GM11168 (cell line): Measurements from ENCODE around the gene PCBP3.

Experiments used
- in situ Hi-C: fragments of 300-500 bp; cut with MboI; formaldehyde crosslinking; loops from one replicate; pipeline ENCODE4 v1.12.0; 2022; ENCODE audit warnings: low sequenced_read_pairs; ENCODE audit not compliant: unreplicated experiment

Gene PCBP3

GRCh38 chr21:45910548-45911221, 267.2 kb downstream of the PCBP3 start:
- in situ Hi-C loops = no loop called here

DNA sequence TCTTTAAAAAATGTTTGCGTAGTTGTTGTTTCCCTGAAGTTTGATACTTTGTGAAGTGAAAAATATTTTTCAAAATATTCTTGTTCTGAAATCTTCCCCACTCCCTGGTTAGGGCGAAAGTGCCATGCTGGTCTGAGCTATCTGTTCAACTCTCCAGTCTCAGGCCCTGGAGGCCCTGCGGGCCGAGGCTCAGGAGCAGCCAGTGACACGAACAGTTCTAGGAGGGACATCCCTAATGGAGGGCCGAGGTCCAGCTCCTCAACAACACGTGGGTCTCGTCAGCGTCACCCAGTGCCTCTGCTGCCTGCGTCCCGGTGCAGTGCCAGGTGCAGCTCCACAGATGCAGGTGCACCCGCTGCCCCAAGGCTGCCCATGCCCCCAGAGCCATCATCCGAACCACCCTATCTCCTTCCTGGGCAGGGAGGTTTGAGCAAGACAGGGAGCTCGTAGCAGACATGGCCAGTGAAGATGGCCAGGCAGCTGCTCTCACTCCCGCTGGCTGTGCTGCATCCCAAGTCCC, 268.3 kb downstream of the PCBP3 start:
- in situ Hi-C loops = no loop called here

DNA sequence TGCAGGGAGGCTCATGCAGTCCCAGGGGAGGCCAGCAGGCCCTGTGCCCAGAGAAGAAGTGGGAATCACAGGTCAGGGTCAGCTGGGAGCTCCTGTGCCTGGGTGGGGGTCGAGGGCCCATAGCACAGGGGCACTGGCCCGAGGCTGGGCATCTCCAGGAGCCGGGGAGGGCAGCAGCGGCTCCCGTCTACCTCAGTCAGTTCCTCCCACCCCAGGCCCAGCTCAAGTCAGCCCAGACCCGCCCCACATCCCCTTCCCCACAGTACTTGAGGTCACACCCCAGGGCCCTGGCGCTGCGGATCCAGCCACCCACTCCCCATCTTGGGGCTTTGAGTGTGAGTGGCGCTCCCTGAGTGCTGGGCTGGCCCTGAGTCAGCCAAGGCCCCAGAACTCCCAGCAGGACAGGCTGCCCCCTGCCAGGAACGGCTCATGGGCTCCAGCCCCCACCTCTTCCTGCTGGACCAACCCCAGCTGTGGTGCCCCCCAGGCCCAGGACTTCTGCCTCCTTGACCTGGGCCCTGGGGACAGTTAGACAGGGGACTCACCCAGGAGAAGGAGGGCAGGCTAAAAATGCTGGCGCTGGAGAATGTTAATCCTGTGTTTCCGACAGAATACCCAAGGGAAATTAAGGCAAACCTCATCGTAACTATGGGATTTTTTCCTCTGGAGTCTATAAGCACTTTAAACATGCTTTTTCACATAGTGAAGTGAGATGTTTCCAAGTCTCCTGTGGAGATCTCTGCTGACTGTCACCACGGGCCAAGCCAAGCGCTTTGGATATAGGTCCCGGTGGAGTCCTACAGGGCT, 269.3 kb downstream of the PCBP3 start:
- in situ Hi-C loops = no loop called here

GRCh38 chr21:45913418-45913765, 269.9 kb downstream of the PCBP3 start:
- in situ Hi-C loops = no loop called here

DNA sequence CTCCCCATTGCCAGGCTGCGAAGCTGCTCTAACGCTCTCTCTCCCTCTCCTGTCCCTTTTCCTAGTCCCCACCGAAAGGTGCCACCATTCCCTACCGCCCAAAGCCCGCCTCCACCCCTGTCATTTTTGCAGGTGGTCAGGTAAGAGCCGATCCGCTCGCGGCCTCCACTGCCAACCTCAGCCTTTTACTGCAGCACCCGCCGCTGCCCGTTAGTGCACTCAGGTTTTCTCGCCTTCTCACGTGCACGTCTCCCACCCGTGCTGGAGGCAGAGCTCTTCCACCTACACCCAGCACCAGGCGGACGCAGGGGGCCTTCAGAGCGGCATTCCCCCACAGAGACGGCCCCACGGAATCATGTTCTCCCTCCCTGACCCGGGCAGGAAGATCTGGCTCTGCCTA, 270.4 kb downstream of the PCBP3 start:
- in situ Hi-C loops = no loop called here

DNA sequence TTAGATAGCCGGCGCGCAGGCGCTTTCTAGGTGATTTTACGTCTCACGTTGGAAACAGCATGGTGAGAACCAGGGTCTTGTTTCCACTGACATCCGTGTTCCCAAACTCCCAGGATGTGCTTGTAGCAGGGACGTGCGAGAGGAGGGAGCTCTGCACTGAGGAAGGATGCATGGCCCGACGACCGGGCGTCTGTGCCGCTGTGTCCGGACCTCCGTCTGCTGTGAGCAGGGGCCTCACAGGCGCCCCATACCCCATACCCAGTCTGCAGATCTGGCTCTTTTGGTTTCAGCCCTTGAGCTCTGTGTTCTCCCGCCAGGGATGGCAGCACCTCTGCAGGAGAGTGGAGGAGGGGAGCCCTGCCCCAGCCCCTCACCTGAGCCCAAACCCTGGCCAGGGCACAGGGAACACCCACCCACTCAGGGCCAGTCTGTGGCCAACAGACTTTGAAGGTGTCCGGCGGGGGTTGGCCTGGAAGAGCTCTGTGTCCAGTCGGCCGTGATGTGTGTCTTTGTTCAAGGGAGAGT, 270.9 kb downstream of the PCBP3 start:
- in situ Hi-C loops = no loop called here

DNA sequence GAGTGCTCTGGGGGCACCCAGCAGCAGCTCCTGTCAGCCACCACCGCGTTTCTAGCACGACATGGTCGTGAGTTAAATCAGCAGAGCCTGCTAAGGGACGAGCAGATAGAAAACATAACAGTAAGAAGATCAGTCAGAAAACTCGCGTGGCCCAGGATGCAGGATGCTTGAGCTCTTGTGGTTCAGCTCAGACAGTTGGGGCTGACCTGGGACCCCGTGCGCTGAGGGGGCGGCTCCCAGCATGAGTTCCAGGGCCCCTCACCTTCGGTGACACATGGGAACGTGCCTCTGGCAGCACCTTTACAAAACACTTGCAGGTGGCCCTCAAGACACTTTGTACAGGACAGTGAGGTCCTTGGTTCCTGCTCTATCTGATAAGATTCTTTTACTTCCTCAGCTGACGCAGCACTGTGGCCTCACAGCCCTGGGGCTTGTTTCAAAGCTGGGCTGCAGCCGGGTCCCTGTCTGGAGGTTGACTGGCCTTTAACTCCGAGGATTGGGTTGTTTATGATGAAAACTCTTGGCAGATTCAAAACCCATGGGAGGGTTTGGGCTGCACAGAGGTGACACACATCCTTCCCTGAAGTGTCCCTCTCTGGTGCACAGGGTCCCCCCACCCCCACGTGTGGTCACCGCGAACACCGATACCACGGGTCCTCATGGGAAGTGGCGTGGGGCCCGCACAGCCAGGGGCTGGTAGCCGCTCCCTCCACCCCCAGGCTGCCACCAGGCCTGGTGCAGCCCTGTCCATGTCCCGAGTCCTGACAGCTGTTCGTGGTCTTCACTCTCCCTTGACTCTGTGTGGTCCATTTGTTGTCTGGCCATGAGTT, 272.7 kb downstream of the PCBP3 start:
- in situ Hi-C loops = no loop called here

- in situ Hi-C loops = no loop called here
Measured at GRCh38 chr21:45917241-45917640, 273.7 kb downstream of the PCBP3 start.

DNA sequence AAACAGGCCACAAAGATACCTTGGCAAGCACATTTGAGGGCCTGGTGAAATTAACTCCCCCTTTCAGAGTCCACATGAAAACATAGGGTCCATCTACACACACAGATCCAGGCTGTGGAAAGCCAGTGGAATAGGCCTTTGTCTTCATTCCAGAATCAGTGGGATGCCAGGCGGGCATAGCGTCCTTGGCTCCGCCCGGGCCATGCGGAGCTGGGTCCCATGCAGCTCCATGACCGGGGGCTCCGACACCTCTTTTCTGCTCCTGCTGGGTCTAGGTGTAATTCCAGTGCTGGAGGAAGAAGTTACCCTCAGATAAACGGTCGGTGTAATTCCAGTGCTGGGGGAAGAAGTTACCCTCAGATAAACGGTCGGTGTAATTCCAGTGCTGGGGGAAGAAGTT, 274.5 kb downstream of the PCBP3 start:
- in situ Hi-C loops = no loop called here

DNA sequence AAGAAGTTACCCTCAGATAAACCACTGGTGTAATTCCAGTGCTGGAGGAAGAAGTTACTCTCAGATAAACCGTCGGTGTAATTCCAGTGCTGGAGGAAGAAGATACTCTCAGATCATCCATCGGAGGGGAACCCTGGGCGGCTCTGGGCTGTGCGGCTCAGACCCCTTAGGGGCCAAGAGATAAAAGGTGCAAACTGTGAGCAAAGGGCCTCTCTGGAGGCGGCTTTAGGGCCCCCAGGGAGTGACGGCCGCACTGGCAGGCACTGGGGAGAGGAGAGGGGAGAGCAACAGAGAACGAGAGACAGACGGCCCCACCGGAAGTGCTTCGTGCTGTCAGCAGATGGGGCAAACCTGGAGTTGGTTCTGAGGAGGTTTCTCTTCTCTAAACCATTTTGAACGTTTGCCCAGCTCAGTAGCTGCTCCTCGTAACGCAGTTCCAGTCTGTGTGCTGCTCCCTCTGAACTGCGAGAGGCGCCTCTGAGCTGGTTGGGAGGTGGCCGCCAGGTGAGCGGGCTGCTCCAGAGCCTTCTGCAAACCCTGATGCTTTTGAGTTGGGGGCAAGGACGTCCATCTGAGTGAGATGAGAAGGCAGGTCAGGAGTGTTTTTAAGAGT, 275.4 kb downstream of the PCBP3 start:
- in situ Hi-C loops = no loop called here

DNA sequence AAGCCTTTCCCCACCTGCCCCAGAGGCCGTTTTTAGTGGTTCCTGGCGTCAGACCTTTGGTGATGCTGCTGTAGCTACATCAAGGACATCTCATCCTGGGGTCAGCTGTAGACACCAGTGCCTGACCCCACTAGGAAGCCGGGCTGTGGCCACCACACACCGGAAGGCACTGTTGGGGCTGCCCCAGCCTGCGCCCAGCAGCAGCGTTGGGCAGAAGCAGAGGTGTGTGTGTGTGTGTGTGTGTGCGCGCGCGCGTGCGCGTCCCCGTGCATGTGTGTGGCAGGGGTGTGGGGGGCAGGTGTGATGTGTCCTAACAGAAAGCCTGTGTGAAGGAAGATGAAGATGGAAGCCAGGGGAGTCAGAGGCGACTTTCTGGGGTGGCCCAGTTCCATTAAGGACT, 276.1 kb downstream of the PCBP3 start:
- in situ Hi-C loops = no loop called here

DNA sequence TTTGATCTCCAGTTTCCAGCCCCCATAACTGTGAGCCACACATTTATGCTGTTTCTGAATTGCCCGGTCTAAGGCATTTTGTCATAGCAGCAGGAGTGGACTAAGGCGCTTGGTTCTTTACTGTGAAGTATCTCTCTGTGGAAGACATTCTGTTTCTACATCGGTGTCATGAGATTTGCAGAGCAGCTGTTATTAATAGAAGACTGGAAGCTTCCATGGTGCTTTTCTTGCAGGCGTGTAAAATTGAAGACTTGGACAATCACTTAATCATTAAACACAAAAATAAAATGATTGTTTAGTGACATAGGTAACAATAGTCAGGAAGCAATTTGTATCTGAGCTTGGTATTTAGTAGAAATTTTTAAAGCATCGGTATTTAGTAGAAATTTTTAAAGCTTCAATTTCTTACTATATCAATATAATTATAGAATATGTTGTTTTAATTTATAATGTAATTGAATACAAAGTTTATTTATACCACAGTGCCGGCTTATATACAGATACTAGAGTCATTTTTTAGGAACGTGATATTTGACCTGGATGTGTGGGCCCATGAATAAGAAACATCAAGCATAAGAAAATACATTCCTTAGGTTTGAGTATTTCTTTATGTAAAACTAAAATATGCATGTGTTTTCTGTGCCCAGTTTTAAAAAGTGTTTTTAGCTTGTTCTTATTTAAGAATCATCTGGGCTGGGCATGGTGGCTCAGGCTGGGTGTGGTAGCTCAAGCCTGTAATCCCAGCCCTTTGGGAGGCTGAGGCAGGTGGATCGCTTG, 277.5 kb downstream of the PCBP3 start:
- in situ Hi-C loops = no loop called here

DNA sequence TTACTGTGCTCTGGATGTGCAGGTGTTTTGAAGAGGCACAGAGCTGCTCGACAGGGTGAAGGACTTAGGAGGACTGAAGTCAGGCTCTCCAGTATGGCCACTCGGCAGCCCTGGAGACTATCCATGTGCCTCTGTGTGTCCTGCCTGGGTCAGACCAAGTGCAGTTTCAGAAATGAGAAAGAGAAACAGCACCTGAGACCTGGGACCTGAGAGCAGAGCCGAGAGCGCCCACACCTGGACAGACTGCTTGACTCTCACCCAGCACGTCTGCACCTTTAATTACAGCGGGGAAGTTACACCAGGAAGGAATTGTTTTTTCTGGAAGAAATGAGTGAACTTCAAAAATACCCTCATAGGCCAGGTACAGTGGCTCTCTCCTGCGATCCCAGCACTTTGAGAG, 278.4 kb downstream of the PCBP3 start:
- in situ Hi-C loops = no loop called here

DNA sequence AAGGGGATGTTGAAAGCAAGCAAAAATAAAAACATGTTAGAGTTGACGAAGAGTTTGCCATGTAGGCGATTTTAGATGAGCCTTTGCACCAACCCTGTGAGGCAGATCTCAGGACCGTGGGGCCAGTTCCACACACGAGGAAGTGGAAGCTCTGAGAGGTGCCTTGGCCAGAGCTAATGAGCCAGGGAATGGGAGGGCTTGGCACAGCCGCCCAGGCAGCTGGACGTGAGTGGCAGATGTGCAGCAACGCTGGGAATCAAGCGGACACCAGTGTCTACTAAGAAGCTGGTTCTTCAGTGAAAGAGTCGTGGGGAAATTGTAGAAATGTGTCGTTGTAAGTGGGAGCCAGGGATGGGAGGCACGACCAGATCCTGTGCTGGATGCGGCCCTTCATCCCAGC, 279.1 kb downstream of the PCBP3 start:
- in situ Hi-C loops = no loop called here

DNA sequence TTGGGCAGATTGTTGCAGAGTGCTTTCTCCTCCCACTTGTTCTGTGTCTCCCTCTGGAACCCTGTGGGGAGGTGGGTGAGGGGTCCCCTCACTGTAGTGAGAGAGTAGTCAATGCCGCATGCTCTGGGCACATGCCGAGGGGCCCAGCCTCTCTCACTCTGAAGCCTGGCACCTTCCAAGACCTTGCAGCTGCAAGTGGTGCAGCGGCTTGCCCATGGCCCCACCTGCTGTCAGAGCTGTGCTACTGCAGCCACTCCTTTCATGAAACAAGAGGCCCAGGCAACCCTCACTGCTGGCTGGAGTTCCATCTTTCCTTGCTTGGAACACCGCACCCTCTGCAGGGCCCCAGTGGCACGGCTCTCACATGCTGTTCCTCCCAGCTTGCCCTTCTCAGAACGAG, 279.6 kb downstream of the PCBP3 start:
- in situ Hi-C loops = no loop called here

- in situ Hi-C loops = no loop called here
Measured at GRCh38 chr21:45926281-45926680, 282.8 kb downstream of the PCBP3 start.

GRCh38 chr21:45927032-45927431, 283.5 kb downstream of the PCBP3 start:
- in situ Hi-C loops = no loop called here

GRCh38 chr21:45927851-45928850, 284.6 kb downstream of the PCBP3 start:
- in situ Hi-C loops = no loop called here
